GM21526 (cell line): ENCODE data around the gene PLCG1.

ENCODE experiments used
- ATAC-seq: cut with Tn5 transposase; IDR thresholded peaks from one replicate; pipeline ENCODE4 v1.9.1; 2021; ENCODE audit warnings: moderate library complexity; ENCODE audit not compliant: unreplicated experiment, low FRiP score

The PLCG1 gene

GRCh38 chr20:41165001-41165882, 27.9 kb downstream of the PLCG1 start:
- no peak for ATAC-seq

- no peak for ATAC-seq
Observed at GRCh38 chr20:41166201-41167117, 29.1 kb downstream of the PLCG1 start.

GRCh38 chr20:41167118-41167470, 29.8 kb downstream of the PLCG1 start:
- no peak for ATAC-seq

- ATAC-seq: no peak
Observed at GRCh38 chr20:41167481-41168253, 30.3 kb downstream of the PLCG1 start.

- ATAC-seq: no peak
Observed at GRCh38 chr20:41168281-41169161, 31.2 kb downstream of the PLCG1 start.

- ATAC-seq: no peak
Observed at GRCh38 chr20:41169162-41169690, 31.9 kb downstream of the PLCG1 start.

- no peak for ATAC-seq
Observed at GRCh38 chr20:41169791-41170351, 32.5 kb downstream of the PLCG1 start.

- no peak for ATAC-seq
Observed at GRCh38 chr20:41170386-41171105, 33.2 kb downstream of the PLCG1 start.

GRCh38 chr20:41171736-41172295, 34.5 kb downstream of the PLCG1 start:
- ATAC-seq: no peak

- no peak for ATAC-seq
Observed at GRCh38 chr20:41172296-41173140, 35.2 kb downstream of the PLCG1 start.

GRCh38 chr20:41173161-41173721, 35.9 kb downstream of the PLCG1 start:
- ATAC-seq: no peak

GRCh38 chr20:41173791-41174341, 36.5 kb downstream of the PLCG1 start:
- ATAC-seq: no peak

- ATAC-seq: no peak
Observed at GRCh38 chr20:41174373-41174772, 37.0 kb downstream of the PLCG1 start.

GRCh38 chr20:41174782-41175181, 37.4 kb downstream of the PLCG1 start:
- ATAC-seq: no peak

GRCh38 chr20:41175201-41175651, 37.9 kb downstream of the PLCG1 start:
- ATAC-seq: no peak

GRCh38 chr20:41175727-41176330, 38.5 kb downstream of the PLCG1 start:
- ATAC-seq: no peak
